ENCODE results near the gene POFUT1.
A peak's percentile ranks its signal among the peaks of the same experiment; 100 is the strongest.
"Not testable (repeated sequence)": the region's sequence is repeated elsewhere in the genome, so short reads cannot be mapped to it uniquely, and the experiment has no call there.

Gene POFUT1

GRCh38 chr20:32236819-32237218, 29.1 kb downstream of the POFUT1 start:
- DNase-seq = no peak

- no peak for DNase-seq
Measured at GRCh38 chr20:32237419-32237818, 29.7 kb downstream of the POFUT1 start.

- no peak for DNase-seq
Measured at GRCh38 chr20:32238483-32239425, 31.1 kb downstream of the POFUT1 start.

- DNase-seq = no peak
Measured at GRCh38 chr20:32240205-32240604, 32.5 kb downstream of the POFUT1 start.

GRCh38 chr20:32241807-32242206, 34.1 kb downstream of the POFUT1 start:
- DNase-seq = no peak

- no peak for DNase-seq
Measured at GRCh38 chr20:32244150-32244823, 36.6 kb downstream of the POFUT1 start.

- no peak for DNase-seq
Measured at GRCh38 chr20:32244959-32245358, 37.3 kb downstream of the POFUT1 start.

- DNase-seq = not testable (repeated sequence)
Measured at GRCh38 chr20:32246208-32246607, 38.5 kb downstream of the POFUT1 start.

- DNase-seq = no peak
Measured at GRCh38 chr20:32248043-32248442, 40.4 kb downstream of the POFUT1 start.

- DNase-seq = no peak
Measured at GRCh38 chr20:32249030-32249738, 41.5 kb downstream of the POFUT1 start.

GRCh38 chr20:32251470-32251869, 43.8 kb downstream of the POFUT1 start:
- no peak for DNase-seq

GRCh38 chr20:32252189-32252588, 44.5 kb downstream of the POFUT1 start:
- no peak for DNase-seq

GRCh38 chr20:32260973-32261372, 53.3 kb downstream of the POFUT1 start:
- DNase-seq = peak; percentile 39

GRCh38 chr20:32261644-32262043, 54.0 kb downstream of the POFUT1 start:
- DNase-seq = no peak

GRCh38 chr20:32263398-32263954, 55.8 kb downstream of the POFUT1 start:
- peak; percentile 60 for DNase-seq

GRCh38 chr20:32271620-32272019, 63.9 kb downstream of the POFUT1 start:
- DNase-seq = no peak

GRCh38 chr20:32274359-32274758, 66.7 kb downstream of the POFUT1 start:
- DNase-seq = no peak

GRCh38 chr20:32275163-32275562, 67.5 kb downstream of the POFUT1 start:
- DNase-seq = not testable (repeated sequence)

- DNase-seq = peak; percentile 90
Measured at GRCh38 chr20:32277361-32278198, 69.9 kb downstream of the POFUT1 start, which contains the start of gene KIF3B. Gene KIF3B, plus strand, starts transcription at chr20:32277651. Its CDS starts 32,127 bp downstream, at chr20:32309778.

GRCh38 chr20:32278199-32278643, 70.5 kb downstream of the POFUT1 start:
- DNase-seq = no peak

- DNase-seq = no peak
Measured at GRCh38 chr20:32281711-32282110, 74.0 kb downstream of the POFUT1 start.

GRCh38 chr20:32282461-32282860, 74.8 kb downstream of the POFUT1 start:
- peak; percentile 52 for DNase-seq

Measured in NCI-H2029 (cell line).